ENCODE measurements around the gene GBP6.

- TF ChIP-seq CTCF (IDR thresholded peaks at IDR 0.05): no peak
- TF ChIP-seq JUNB (IDR thresholded peaks at IDR 0.05): no peak
- TF ChIP-seq TP53 (CRISPR knock-in tag; IDR thresholded peaks at IDR 0.05): no peak
- no peak for TF ChIP-seq JUN (IDR thresholded peaks at IDR 0.05)
- no peak for TF ChIP-seq REST (IDR thresholded peaks at IDR 0.05)
- no peak for TF ChIP-seq MAX (IDR thresholded peaks at IDR 0.05)
- no peak for TF ChIP-seq RFX5 (IDR thresholded peaks at IDR 0.05)
- TF ChIP-seq POLR2A (IDR thresholded peaks at IDR 0.05; ENCODE audit: low read length): no peak
- no peak for TF ChIP-seq POLR2AphosphoS2 (conservative IDR thresholded peaks at IDR 0.05; ENCODE audit: low read length)
Observed at GRCh38 chr1:89364954-89365550, 1.2 kb downstream of the GBP6 start.
